IMR-90 (cell line): ENCODE data around the gene SERBP1. TPM values are rescaled to one million over a fixed set of nuclear protein-coding genes. Genes with fewer than 3 reads are reported as not detected.

ENCODE experiments used
- ATAC-seq: fragments of 200-7000 bp; cut with Tn5 transposase; 2 replicates; pipeline ENCODE4 v1.9.1; 2020; ENCODE audit warnings: low read depth, mild to moderate bottlenecking, moderate library complexity
- BruUV-seq: library from RNA; stranded (reverse); fragments of 400-500 nt; replicated peaks from 2 replicates; lab custom pipeline; 2021; lab: Mats Ljungman, UMichigan
- CTCF ChIA-PET: fragments of 300-600 bp; formaldehyde crosslinking; extraction: SDS; loops from one replicate; lab custom pipeline; 2021; ENCODE audit warnings: antibody characterized with exemption; lab: Yijun Ruan, JAX
- POLR2A ChIA-PET: fragments of 300-600 bp; sonication (Branson Sonifier 250); formaldehyde crosslinking; loops from one replicate; lab custom pipeline; 2022; ENCODE audit warnings: antibody characterized with exemption; ENCODE audit not compliant: unreplicated experiment; lab: Charles Lee
- DNase-seq: peaks from one replicate; pipeline ENCODE4 v3.0.0; 2013
- H2AFZ ChIP-seq: replicated peaks from 2 replicates; pipeline ENCODE3; 2013; ENCODE audit warnings: low read length, mild to moderate bottlenecking; ENCODE audit not compliant: poor library complexity
- H2AK5ac ChIP-seq: 2 replicates; pipeline ENCODE4 v1.6.1; 2013; ENCODE audit warnings: low read depth, low read length, inconsistent platforms
- H2AK9ac ChIP-seq: replicated peaks from 2 replicates; pipeline ENCODE3; 2013; ENCODE audit warnings: mild to moderate bottlenecking, low read depth, low read length, moderate library complexity; ENCODE audit not compliant: poor library complexity
- H2BK120ac ChIP-seq: 2 replicates; pipeline ENCODE4 v1.6.1; 2013; ENCODE audit warnings: low read depth, low read length, inconsistent platforms
- H2BK15ac ChIP-seq: 3 replicates; pipeline ENCODE4 v1.6.1; 2013; ENCODE audit warnings: low read depth, low read length, inconsistent platforms
- H2BK20ac ChIP-seq: 2 replicates; pipeline ENCODE4 v1.6.1; 2013; ENCODE audit warnings: low read depth, mild to moderate bottlenecking, inconsistent platforms, low read length, moderate library complexity
- H2BK5ac ChIP-seq: 2 replicates; pipeline ENCODE4 v1.6.1; 2013; ENCODE audit warnings: mild to moderate bottlenecking, low read depth, low read length, inconsistent platforms; ENCODE audit not compliant: poor library complexity, severe bottlenecking
- H3K14ac ChIP-seq: replicated peaks from 2 replicates; pipeline ENCODE4 v1.6.1; 2013; ENCODE audit warnings: low read depth, low read length, inconsistent platforms
- H3K18ac ChIP-seq: 2 replicates; pipeline ENCODE4 v1.6.1; 2013; ENCODE audit warnings: low read depth, low read length, control low read depth
- H3K23ac ChIP-seq: 2 replicates; pipeline ENCODE4 v1.6.1; 2013; ENCODE audit warnings: low read depth, low read length, inconsistent platforms
- H3K27ac ChIP-seq: 2 replicates; pipeline ENCODE4 v1.5.1; 2013; ENCODE audit warnings: mild to moderate bottlenecking, control low read depth, low read length; ENCODE audit not compliant: insufficient read depth
- H3K27me3 ChIP-seq: 2 replicates; pipeline ENCODE4 v1.6.1; 2013; ENCODE audit warnings: low read length; ENCODE audit not compliant: control insufficient read depth, insufficient read depth
- H3K36me3 ChIP-seq: 2 replicates; pipeline ENCODE4 v1.6.1; 2013; ENCODE audit warnings: low read length, mixed read lengths; ENCODE audit not compliant: control insufficient read depth, insufficient read depth
- H3K4ac ChIP-seq: 2 replicates; pipeline ENCODE4 v1.6.1; 2013; ENCODE audit warnings: low read depth, low read length, inconsistent platforms
- H3K4me1 ChIP-seq: 2 replicates; pipeline ENCODE4 v1.6.1; 2013; ENCODE audit warnings: low read length, mixed read lengths; ENCODE audit not compliant: control insufficient read depth, insufficient read depth
- H3K4me2 ChIP-seq: 2 replicates; pipeline ENCODE4 v1.6.1; 2013; ENCODE audit warnings: low read depth, mild to moderate bottlenecking, control low read depth, low read length, moderate library complexity
- H3K4me3 ChIP-seq: 2 replicates; pipeline ENCODE4 v1.5.1; 2013; ENCODE audit warnings: low read depth, mild to moderate bottlenecking, control low read depth, low read length, moderate library complexity; ENCODE audit not compliant: insufficient read depth
- H3K56ac ChIP-seq: 2 replicates; pipeline ENCODE4 v1.6.1; 2013; ENCODE audit warnings: low read length, inconsistent platforms; ENCODE audit not compliant: insufficient read depth; ENCODE audit errors: extremely low read depth
- H3K79me1 ChIP-seq, 2 experiments: 2 replicates each; pipeline ENCODE4 v1.6.1; 2013; ENCODE audit warnings: low read length in 2 of 2, inconsistent platforms in 1 of 2, low read depth in 1 of 2
- H3K9ac ChIP-seq: 2 replicates; pipeline ENCODE4 v1.6.1; 2013; ENCODE audit warnings: low read depth, low read length, control low read depth
- H3K9me1 ChIP-seq: 2 replicates; pipeline ENCODE4 v1.6.1; 2013; ENCODE audit warnings: low read length, inconsistent platforms; ENCODE audit not compliant: insufficient read depth
- H3K9me3 ChIP-seq: 2 replicates; pipeline ENCODE4 v1.6.1; 2013; ENCODE audit warnings: low read length; ENCODE audit not compliant: control insufficient read depth, insufficient read depth
- H4K20me1 ChIP-seq: 2 replicates; pipeline ENCODE4 v1.6.1; 2013; ENCODE audit warnings: low read length, inconsistent platforms; ENCODE audit not compliant: insufficient read depth
- H4K5ac ChIP-seq: 2 replicates; pipeline ENCODE4 v1.6.1; 2013; ENCODE audit warnings: mild to moderate bottlenecking, low read depth, low read length, control low read depth
- H4K8ac ChIP-seq, 2 experiments: 2 replicates each; pipeline ENCODE4 v1.6.1; 2013; ENCODE audit warnings: low read depth in 2 of 2, low read length in 2 of 2, control low read depth in 1 of 2, inconsistent platforms in 1 of 2
- H4K91ac ChIP-seq: 2 replicates; pipeline ENCODE4 v1.6.1; 2013; ENCODE audit warnings: low read depth, low read length, inconsistent platforms; ENCODE audit not compliant: insufficient read depth
- CEBPB ChIP-seq: IDR thresholded peaks from 2 replicates; pipeline ENCODE4 v1.6.1; 2012; ENCODE audit warnings: low read depth, low read length, improper control_type of control experiment
- CTCF ChIP-seq: conservative IDR thresholded peaks from 2 replicates; pipeline ENCODE4 v1.5.1; 2012; ENCODE audit warnings: mild to moderate bottlenecking, low read depth, low read length, improper control_type of control experiment
- MAFK ChIP-seq: IDR thresholded peaks from 2 replicates; pipeline ENCODE4 v1.6.1; 2012; ENCODE audit warnings: low read depth, low read length, improper control_type of control experiment
- MXI1 ChIP-seq: IDR thresholded peaks from 2 replicates; pipeline ENCODE4 v1.6.1; 2012; ENCODE audit warnings: low read depth, mild to moderate bottlenecking, low read length, moderate library complexity, borderline replicate concordance
- NFE2L2 ChIP-seq: fragments of 150-350 bp; IDR thresholded peaks from 2 replicates; pipeline ENCODE4 v1.6.1; 2016; ENCODE audit warnings: low read depth, mild to moderate bottlenecking, low read length
- RAD21 ChIP-seq: IDR thresholded peaks from 2 replicates; pipeline ENCODE4 v1.6.1; 2012; ENCODE audit warnings: low read length, improper control_type of control experiment
- RCOR1 ChIP-seq: IDR thresholded peaks from 2 replicates; pipeline ENCODE4 v1.6.1; 2012; ENCODE audit warnings: mild to moderate bottlenecking, low read length, improper control_type of control experiment; ENCODE audit not compliant: insufficient replicate concordance
- RFX5 ChIP-seq: IDR thresholded peaks from 2 replicates; pipeline ENCODE4 v1.8.0; 2012; ENCODE audit warnings: low read depth, mild to moderate bottlenecking, low read length, moderate library complexity
- USF2 ChIP-seq: fragments of 150-350 bp; IDR thresholded peaks from 2 replicates; pipeline ENCODE4 v1.6.1; 2017; ENCODE audit warnings: mild to moderate bottlenecking, antibody characterized with exemption, low read length, low read depth
- WGBS, 2 experiments: methylation state at CpG; one replicate each; pipeline versions ENCODE4 v1.1.5 to v1.1.7; 2013; ENCODE audit warnings: missing lambda C conversion rate in 2 of 2; ENCODE audit not compliant: insufficient read length in 1 of 2; ENCODE audit errors: extremely low coverage in 2 of 2; 5-methylcytosine and 5-hydroxymethylcytosine counted together
- dilution Hi-C: fragments of 300-500 bp; cut with HindIII; formaldehyde crosslinking; loops from one replicate; pipeline ENCODE4 v1.14.3; 2018; ENCODE audit warnings: low sequenced_read_pairs; ENCODE audit not compliant: unreplicated experiment
- in situ Hi-C: fragments of 300-500 bp; cut with MboI; formaldehyde crosslinking; loops from 3 replicates; pipeline ENCODE4 v1.14.3; 2019; ENCODE audit warnings: low sequenced_read_pairs, inconsistent platforms, mixed read lengths
- intact Hi-C: fragments of 100-400 bp; cut with micrococcal nuclease; formaldehyde crosslinking; loops from 2 replicates; pipeline ENCODE4 v1.10.0; 2022
- polyA plus RNA-seq, 3 experiments: library from polyadenylated mRNA; depleted of rRNA; stranded (reverse); fragments of >200 nt; gene quantifications; 2 replicates each; pipeline ENCODE4 v1.2.3, GENCODE V29; 2012; ENCODE audit warnings: low replicate concordance in 1 of 3
- total RNA-seq: library from RNA; depleted of rRNA; stranded (reverse); fragments of >200 nt; gene quantifications from 2 replicates; pipeline ENCODE4 v1.2.3, GENCODE V29; 2012

The SERBP1 gene
- total and polyA plus RNA-seq, 2 of the 4 experiments (the other 2 are of a cell fraction) = 94.1 to 153 TPM

DNA sequence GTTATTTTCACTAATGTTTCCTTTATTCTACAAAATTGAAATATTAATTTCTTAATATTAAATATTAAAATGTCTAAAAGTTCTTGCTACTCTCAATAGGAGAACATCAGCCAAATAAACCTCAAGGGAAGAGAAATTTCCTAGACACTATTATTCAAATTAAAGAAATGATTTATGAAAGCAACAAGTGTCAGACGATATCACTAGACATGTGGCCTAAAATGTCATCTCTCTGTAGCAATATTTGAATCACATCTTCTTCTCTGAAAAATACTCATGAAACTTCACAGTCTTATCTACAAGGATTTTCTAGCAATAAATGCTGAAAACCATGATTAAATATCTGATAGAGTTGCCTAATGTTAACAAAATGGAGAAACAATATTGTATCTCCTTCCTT lies 2.5 kb upstream of the SERBP1 start:
- Histone ChIP-seq H3K27me3 (no peaks in the 10 kb centered on the region), H2BK5ac (no peak overlapping the region), H3K18ac (no peak overlapping the region), H2BK15ac (no peak overlapping the region), H3K36me3 (peaks cover 5% of the 10 kb centered on the region; the same call in 1 of the 2 replicates), H3K9me1 (no peaks in the 10 kb centered on the region), H3K4me2 (no peak overlapping the region), H3K4ac (no peak overlapping the region), H3K9ac (no peak overlapping the region), H3K56ac (no peak overlapping the region), H3K27ac (no peak overlapping the region), H3K79me1 (no peaks in the 10 kb centered on the region), H2BK20ac (no peak overlapping the region), H3K4me1 (no peaks in the 10 kb centered on the region), H3K14ac (no peak overlapping the region), H4K20me1 (peaks cover 20% of the 10 kb centered on the region), H4K8ac (no peak overlapping the region), H2AFZ (no peak overlapping the region), H2AK9ac (no peak overlapping the region), H3K9me3 (no peaks in the 10 kb centered on the region), H4K5ac (no peak overlapping the region), H3K23ac (no peak overlapping the region), H4K91ac (no peak overlapping the region), H2AK5ac (no peak overlapping the region), H3K4me3 (no peak overlapping the region), H2BK120ac (no peak overlapping the region)
- WGBS, 2 experiments = no CpG with 5 or more reads among the region's 1 CpG
- DNase-seq = no peak
- ChIA-PET CTCF (interaction anchor here (0.5 kb wide), 2 partner anchors 87 to 199 kb away, joined by 3 read pairs; no protein-coding TSS in a partner anchor), POLR2A (no interaction called here)
- no peak for TF ChIP-seq CEBPB
- no peak for TF ChIP-seq USF2
- no peak for TF ChIP-seq RFX5
- TF ChIP-seq RAD21 = no peak
- no peak for TF ChIP-seq RCOR1
- TF ChIP-seq CTCF = no peak
- no peak for TF ChIP-seq MXI1
- no peak for TF ChIP-seq NFE2L2
- no peak for TF ChIP-seq MAFK
- dilution Hi-C loops (no loop called here), intact Hi-C loops (no loop called here), in situ Hi-C loops (no loop called here)
- no peak for ATAC-seq
- BruUV-seq = no TSS peak
